ENCODE data around the gene PPIP5K2. TPM values are rescaled to one million over a fixed set of nuclear protein-coding genes. Genes with fewer than 3 reads are reported as not detected.

The PPIP5K2 gene
- total RNA-seq, 1 experiment from 2014 or later: 35.5 TPM

GRCh38 chr5:103243665-103244064, 123.6 kb downstream of the PPIP5K2 start:
- TF ChIP-seq, protein P1, sequence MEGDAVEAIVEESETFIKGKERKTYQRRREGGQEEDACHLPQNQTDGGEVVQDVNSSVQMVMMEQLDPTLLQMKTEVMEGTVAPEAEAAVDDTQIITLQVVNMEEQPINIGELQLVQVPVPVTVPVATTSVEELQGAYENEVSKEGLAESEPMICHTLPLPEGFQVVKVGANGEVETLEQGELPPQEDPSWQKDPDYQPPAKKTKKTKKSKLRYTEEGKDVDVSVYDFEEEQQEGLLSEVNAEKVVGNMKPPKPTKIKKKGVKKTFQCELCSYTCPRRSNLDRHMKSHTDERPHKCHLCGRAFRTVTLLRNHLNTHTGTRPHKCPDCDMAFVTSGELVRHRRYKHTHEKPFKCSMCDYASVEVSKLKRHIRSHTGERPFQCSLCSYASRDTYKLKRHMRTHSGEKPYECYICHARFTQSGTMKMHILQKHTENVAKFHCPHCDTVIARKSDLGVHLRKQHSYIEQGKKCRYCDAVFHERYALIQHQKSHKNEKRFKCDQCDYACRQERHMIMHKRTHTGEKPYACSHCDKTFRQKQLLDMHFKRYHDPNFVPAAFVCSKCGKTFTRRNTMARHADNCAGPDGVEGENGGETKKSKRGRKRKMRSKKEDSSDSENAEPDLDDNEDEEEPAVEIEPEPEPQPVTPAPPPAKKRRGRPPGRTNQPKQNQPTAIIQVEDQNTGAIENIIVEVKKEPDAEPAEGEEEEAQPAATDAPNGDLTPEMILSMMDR (conservative IDR thresholded peaks at IDR 0.05): no peak
- no peak for TF ChIP-seq EZH2 (IDR thresholded peaks at IDR 0.05; ENCODE audit: low read depth)
- intact Hi-C loops (cut with micrococcal nuclease; ENCODE audit: unreplicated experiment): no loop called here
- ChIA-PET CTCF (no interaction called here), POLR2A (ENCODE audit: unreplicated experiment) (no interaction called here)
- DNase-seq: no peak
- Histone ChIP-seq H3K4me3 (no peak overlapping the region), H3F3A (ENCODE audit: insufficient read depth, low read depth) (no peaks in the 10 kb centered on the region), H2AFZ (no peak overlapping the region), H3K27me3 (ENCODE audit: insufficient read depth, low read depth) (no peaks in the 10 kb centered on the region), H3K9me3 (ENCODE audit: insufficient read depth, low read depth) (peaks cover 4% of the 10 kb centered on the region; the same call in 1 of the 2 replicates), H3K4me2 (no peak overlapping the region), H4K20me1 (ENCODE audit: insufficient read depth) (no peaks in the 10 kb centered on the region), H3K9me2 (ENCODE audit: insufficient read depth) (no peaks in the 10 kb centered on the region), H3K4me1 (replicated peaks; ENCODE audit: insufficient read depth) (no peaks in the 10 kb centered on the region), H3K36me3 (ENCODE audit: low read depth) (no peaks in the 10 kb centered on the region), H3K27ac (no peak overlapping the region), H3K79me2 (ENCODE audit: low read depth) (no peaks in the 10 kb centered on the region)
- BruUV-seq (replicated peaks): no TSS peak

DNA sequence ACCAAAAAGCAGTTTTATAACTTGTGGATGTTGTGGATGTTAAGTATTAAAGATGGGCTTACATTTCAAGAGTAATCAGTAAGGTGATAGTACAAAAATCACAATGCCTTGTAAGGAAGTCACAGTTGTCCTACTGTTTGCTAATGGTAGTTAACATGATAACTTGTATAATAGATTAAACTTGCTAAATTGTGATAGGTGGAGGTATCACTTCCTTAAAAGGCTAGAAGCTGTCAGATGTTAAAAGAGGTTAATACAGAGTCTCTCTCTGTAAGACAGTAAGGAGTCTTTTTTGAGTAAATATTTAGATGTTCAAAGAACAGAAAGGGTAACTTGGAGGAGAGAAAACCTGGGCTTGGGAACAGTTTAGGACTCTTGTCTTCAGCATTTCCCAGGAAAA, 124.3 kb downstream of the PPIP5K2 start:
- no peaks in the 10 kb centered on the region for H3K27me3 ChIP-seq (ENCODE audit: insufficient read depth, low read depth)
- TF ChIP-seq EZH2 (IDR thresholded peaks at IDR 0.05; ENCODE audit: low read depth): no peak
- TF ChIP-seq, protein P1 (conservative IDR thresholded peaks at IDR 0.05): no peak
- ChIA-PET POLR2A (ENCODE audit: unreplicated experiment) (no interaction called here), CTCF (no interaction called here)
- BruUV-seq (replicated peaks): no TSS peak
- H3K27ac ChIP-seq: no peak overlapping the region
- H3K9me3 ChIP-seq (ENCODE audit: insufficient read depth, low read depth): no peaks in the 10 kb centered on the region
- intact Hi-C loops (cut with micrococcal nuclease; ENCODE audit: unreplicated experiment): no loop called here
- H3K4me1 ChIP-seq (replicated peaks; ENCODE audit: insufficient read depth): no peaks in the 10 kb centered on the region
- H3K9me2 ChIP-seq (ENCODE audit: insufficient read depth): no peaks in the 10 kb centered on the region
- H3K4me3 ChIP-seq: no peak overlapping the region
- no peaks in the 10 kb centered on the region for H4K20me1 ChIP-seq (ENCODE audit: insufficient read depth)
- no peaks in the 10 kb centered on the region for H3K79me2 ChIP-seq (ENCODE audit: low read depth)
- H3F3A ChIP-seq (ENCODE audit: insufficient read depth, low read depth): no peaks in the 10 kb centered on the region
- no peak for DNase-seq
- H2AFZ ChIP-seq: no peak overlapping the region
- no peaks in the 10 kb centered on the region for H3K36me3 ChIP-seq (ENCODE audit: low read depth)
- no peak overlapping the region for H3K4me2 ChIP-seq

DNA sequence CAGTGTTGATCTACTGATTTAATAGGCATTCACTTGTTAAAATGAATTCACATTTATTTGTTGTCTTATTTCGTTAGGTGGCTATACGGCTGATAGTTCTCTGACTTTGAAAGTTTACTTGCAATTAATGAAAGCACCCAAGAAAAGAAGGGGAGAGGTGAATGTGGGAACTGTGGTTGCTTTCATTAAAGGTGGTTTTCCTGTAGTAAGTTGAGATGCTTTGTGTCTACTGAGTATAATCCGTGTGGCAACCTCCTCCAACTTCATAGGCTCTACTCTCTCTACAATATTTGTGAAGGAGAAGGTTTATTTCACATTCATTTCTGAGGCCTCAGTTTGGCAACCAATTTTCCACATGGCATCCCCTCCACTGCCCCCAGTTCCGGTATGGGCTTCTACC, 125.7 kb downstream of the PPIP5K2 start:
- no TSS peak for BruUV-seq (replicated peaks)
- TF ChIP-seq EZH2 (IDR thresholded peaks at IDR 0.05; ENCODE audit: low read depth): no peak
- TF ChIP-seq, protein P1 (conservative IDR thresholded peaks at IDR 0.05): no peak
- ChIA-PET POLR2A (ENCODE audit: unreplicated experiment) (no interaction called here), CTCF (no interaction called here)
- intact Hi-C loops (cut with micrococcal nuclease; ENCODE audit: unreplicated experiment): no loop called here
- no peak for DNase-seq
- no peaks in the 10 kb centered on the region for H3K4me1 ChIP-seq (replicated peaks; ENCODE audit: insufficient read depth)
- no peak overlapping the region for H3K27ac ChIP-seq
- H3K9me2 ChIP-seq (ENCODE audit: insufficient read depth): no peaks in the 10 kb centered on the region
- H2AFZ ChIP-seq: no peak overlapping the region
- no peaks in the 10 kb centered on the region for H3F3A ChIP-seq (ENCODE audit: insufficient read depth, low read depth)
- no peaks in the 10 kb centered on the region for H3K27me3 ChIP-seq (ENCODE audit: insufficient read depth, low read depth)
- no peak overlapping the region for H3K4me3 ChIP-seq
- no peaks in the 10 kb centered on the region for H3K36me3 ChIP-seq (ENCODE audit: low read depth)
- no peaks in the 10 kb centered on the region for H3K79me2 ChIP-seq (ENCODE audit: low read depth)
- no peak overlapping the region for H3K4me2 ChIP-seq
- no peaks in the 10 kb centered on the region for H4K20me1 ChIP-seq (ENCODE audit: insufficient read depth)
- no peaks in the 10 kb centered on the region for H3K9me3 ChIP-seq (ENCODE audit: insufficient read depth, low read depth)

Measured in PC-9 (cell line).